ENCODE results near the gene TFCP2L1. TPM values are rescaled to one million over a fixed set of nuclear protein-coding genes. Genes with fewer than 3 reads are reported as not detected.

TFCP2L1 gene
- total RNA-seq, 1 donor from 2014 or later, result 4.6 TPM

GRCh38 chr2:121219866-121220265 is 65.1 kb downstream of the TFCP2L1 start:
- TF ChIP-seq, protein P1, sequence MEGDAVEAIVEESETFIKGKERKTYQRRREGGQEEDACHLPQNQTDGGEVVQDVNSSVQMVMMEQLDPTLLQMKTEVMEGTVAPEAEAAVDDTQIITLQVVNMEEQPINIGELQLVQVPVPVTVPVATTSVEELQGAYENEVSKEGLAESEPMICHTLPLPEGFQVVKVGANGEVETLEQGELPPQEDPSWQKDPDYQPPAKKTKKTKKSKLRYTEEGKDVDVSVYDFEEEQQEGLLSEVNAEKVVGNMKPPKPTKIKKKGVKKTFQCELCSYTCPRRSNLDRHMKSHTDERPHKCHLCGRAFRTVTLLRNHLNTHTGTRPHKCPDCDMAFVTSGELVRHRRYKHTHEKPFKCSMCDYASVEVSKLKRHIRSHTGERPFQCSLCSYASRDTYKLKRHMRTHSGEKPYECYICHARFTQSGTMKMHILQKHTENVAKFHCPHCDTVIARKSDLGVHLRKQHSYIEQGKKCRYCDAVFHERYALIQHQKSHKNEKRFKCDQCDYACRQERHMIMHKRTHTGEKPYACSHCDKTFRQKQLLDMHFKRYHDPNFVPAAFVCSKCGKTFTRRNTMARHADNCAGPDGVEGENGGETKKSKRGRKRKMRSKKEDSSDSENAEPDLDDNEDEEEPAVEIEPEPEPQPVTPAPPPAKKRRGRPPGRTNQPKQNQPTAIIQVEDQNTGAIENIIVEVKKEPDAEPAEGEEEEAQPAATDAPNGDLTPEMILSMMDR (conservative IDR thresholded peaks at IDR 0.05), result no peak
- Mint-ChIP-seq H3K9me3 (no peaks in the 10 kb centered on the region), H3K36me3 (no peaks in the 10 kb centered on the region)

DNA sequence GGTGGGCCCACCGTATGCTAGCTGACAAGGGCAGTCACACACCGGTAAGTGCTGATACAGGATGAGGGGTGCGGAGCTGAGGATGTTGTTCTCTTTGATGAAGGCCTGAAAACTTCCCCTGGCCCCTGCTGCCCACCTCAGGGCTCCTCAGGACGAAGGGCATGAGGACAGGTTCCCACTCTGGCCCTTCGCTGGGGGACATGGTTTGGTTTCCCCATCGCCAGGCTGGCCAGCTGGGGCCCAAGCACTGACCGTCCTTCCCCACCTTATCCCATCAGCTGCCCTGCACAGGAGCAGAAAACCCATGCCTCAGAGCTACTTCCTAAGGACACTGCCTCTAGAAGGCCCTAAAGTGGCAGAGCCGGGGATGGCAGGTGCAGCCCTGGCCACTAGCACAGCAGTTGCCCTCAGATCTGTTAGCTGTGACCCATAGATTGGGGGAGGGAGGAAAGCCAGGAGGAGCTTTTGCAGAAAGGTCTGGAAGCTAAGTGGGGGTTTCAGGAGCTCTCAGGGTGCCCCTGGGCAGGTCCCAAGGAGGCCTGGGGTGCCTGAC is 66.5 kb downstream of the TFCP2L1 start:
- Mint-ChIP-seq H3K27me3 (peaks cover 10% of the 10 kb centered on the region), H3K4me1 (ENCODE audit: unreplicated experiment) (no peaks in the 10 kb centered on the region), H3K36me3 (no peaks in the 10 kb centered on the region), H3K9me3 (no peaks in the 10 kb centered on the region), H3K4me3 (no peak overlapping the region), H3K27ac (no peak overlapping the region)
- DNase-seq (ENCODE audit: extremely low spot score, unreplicated experiment), result no peak
- TF ChIP-seq, protein P1 (conservative IDR thresholded peaks at IDR 0.05), result no peak

More at GRCh38 chr2:121219866-121220265, 65.1 kb downstream of the TFCP2L1 start:
- Mint-ChIP-seq H3K4me1 (ENCODE audit: unreplicated experiment) (no peaks in the 10 kb centered on the region), H3K27ac (no peak overlapping the region), H3K4me3 (no peak overlapping the region), H3K27me3 (peaks cover 11% of the 10 kb centered on the region)
- no peak for DNase-seq (ENCODE audit: extremely low spot score, unreplicated experiment)

DNA sequence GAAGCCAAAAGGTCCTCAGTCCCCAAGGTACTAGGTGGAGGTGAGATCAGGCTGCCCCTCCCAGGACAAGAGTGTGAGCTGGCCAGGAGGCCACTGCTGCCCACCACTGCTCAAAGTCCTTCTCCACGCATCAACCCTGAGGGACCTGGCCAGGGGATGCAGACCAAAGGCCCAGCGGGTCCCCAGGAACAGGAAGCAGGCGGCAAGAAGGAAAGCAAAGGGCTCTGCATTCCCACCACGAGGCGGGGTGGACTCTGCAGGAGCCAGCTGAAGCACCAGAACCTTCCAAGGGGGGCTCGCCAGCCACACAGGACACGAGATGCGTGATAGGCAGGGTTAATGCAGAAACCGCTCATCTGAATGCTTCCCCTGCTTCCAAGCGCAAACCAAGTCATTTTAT is 67.4 kb downstream of the TFCP2L1 start:
- TF ChIP-seq, protein P1 (conservative IDR thresholded peaks at IDR 0.05), result no peak
- Mint-ChIP-seq H3K4me3 (no peak overlapping the region), H3K27me3 (peaks cover 6% of the 10 kb centered on the region), H3K4me1 (ENCODE audit: unreplicated experiment) (no peaks in the 10 kb centered on the region), H3K36me3 (no peaks in the 10 kb centered on the region), H3K27ac (no peak overlapping the region), H3K9me3 (no peaks in the 10 kb centered on the region)
- DNase-seq (ENCODE audit: extremely low spot score, unreplicated experiment), result no peak

DNA sequence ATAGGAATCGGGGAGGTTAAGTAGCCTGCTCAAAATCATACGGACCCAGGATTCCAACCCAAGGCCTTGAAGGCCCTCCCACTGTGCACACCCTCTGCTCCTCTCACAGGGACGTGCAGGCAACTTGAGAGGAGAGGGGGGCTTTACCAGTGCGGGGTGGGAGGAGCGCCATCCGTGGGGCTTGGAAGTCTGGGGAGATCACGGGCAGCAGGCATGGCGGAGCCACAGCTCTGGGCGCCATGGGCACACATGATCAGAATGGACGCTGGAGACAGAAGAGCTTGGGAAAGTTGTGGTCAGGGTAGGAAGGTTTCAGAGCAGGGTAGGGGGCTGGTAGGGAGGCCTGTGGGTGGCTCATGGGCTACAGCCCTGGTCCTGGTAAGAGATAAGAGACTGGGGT is 70.7 kb downstream of the TFCP2L1 start:
- TF ChIP-seq, protein P1 (conservative IDR thresholded peaks at IDR 0.05), result no peak
- H3K4me3 Mint-ChIP-seq, result no peak overlapping the region
- no peaks in the 10 kb centered on the region for H3K4me1 Mint-ChIP-seq (ENCODE audit: unreplicated experiment)
- H3K27ac Mint-ChIP-seq, result no peak overlapping the region
- no peak for DNase-seq (ENCODE audit: extremely low spot score, unreplicated experiment)
- H3K9me3 Mint-ChIP-seq, result no peaks in the 10 kb centered on the region
- H3K27me3 Mint-ChIP-seq, result peaks cover 9% of the 10 kb centered on the region
- no peaks in the 10 kb centered on the region for H3K36me3 Mint-ChIP-seq

GRCh38 chr2:121213386-121213785 is 71.6 kb downstream of the TFCP2L1 start:
- TF ChIP-seq, protein P1 (conservative IDR thresholded peaks at IDR 0.05), result no peak
- H3K36me3 Mint-ChIP-seq, result no peaks in the 10 kb centered on the region

More at GRCh38 chr2:121213386-121213785, 71.6 kb downstream of the TFCP2L1 start:
- no peak for DNase-seq (ENCODE audit: extremely low spot score, unreplicated experiment)
- Mint-ChIP-seq H3K4me3 (no peak overlapping the region), H3K4me1 (ENCODE audit: unreplicated experiment) (no peaks in the 10 kb centered on the region), H3K9me3 (no peaks in the 10 kb centered on the region), H3K27ac (no peak overlapping the region), H3K27me3 (peaks cover 9% of the 10 kb centered on the region)
